HepG2 (cell line): ENCODE measurements around the gene CDIP1. TPM values are rescaled to one million over a fixed set of nuclear protein-coding genes. Genes with fewer than 3 reads are reported as not detected.
A peak's percentile ranks its signal among the peaks of the same experiment; 100 is the strongest.

Source experiments
- ATAC-seq: fragments of 200-7000 bp; cut with Tn5 transposase; 3 replicates; pipeline ENCODE4 v1.9.1; 2020; ENCODE audit warnings: mild to moderate bottlenecking, moderate library complexity
- BruUV-seq: library from RNA; stranded (reverse); fragments of 400-500 nt; replicated peaks from 2 replicates; lab custom pipeline; 2021; lab: Mats Ljungman, UMichigan
- CTCF ChIA-PET: fragments of 300-600 bp; formaldehyde crosslinking; extraction: SDS; loops from one replicate; lab custom pipeline; 2021; ENCODE audit warnings: low total read pairs, inconsistent platforms, low intra/inter-chr PET ratio; lab: Yijun Ruan, JAX
- POLR2A ChIA-PET: fragments of 350-600 bp; sonication (Branson Sonifier 250); formaldehyde crosslinking; loops from one replicate; lab custom pipeline; 2020; ENCODE audit warnings: antibody characterized with exemption, inconsistent platforms; lab: Yijun Ruan, JAX
- DNase-seq: peaks from one replicate; pipeline ENCODE4 v3.0.0-alpha.2; 2015; ENCODE audit warnings: low spot score
- FAIRE-seq: peaks from 3 replicates; lab custom pipeline; 2011; peaks lifted over from hg19 to GRCh38; lab: Jason Lieb, UNC
- H2AFZ ChIP-seq: one replicate; pipeline ENCODE4 v1.6.1; 2011; ENCODE audit warnings: low read length, inconsistent platforms
- H3K27ac ChIP-seq: fragments of 300-600 bp; 3 replicates; pipeline ENCODE4 v1.8.0; 2011; ENCODE audit warnings: mixed run types, mild to moderate bottlenecking, mixed read lengths, low read length, inconsistent platforms; ENCODE audit not compliant: insufficient read depth; ENCODE audit errors: extremely low read length
- H3K27me3 ChIP-seq, 2 experiments: fragments of 200-600 bp in 1 of 2; 2 replicates in 1 of 2; 3 replicates in 1 of 2; pipeline versions ENCODE4 v1.6.0 to v1.8.0; 2011; ENCODE audit warnings: low read length in 2 of 2, mild to moderate bottlenecking in 2 of 2, moderate library complexity in 2 of 2, inconsistent platforms in 1 of 2; ENCODE audit not compliant: insufficient read depth in 2 of 2, control insufficient read depth in 1 of 2
- H3K36me3 ChIP-seq, 2 experiments: fragments of 200-600 bp in 1 of 2; replicated peaks in 1 of 2; 2 replicates in 1 of 2; 3 replicates in 1 of 2; pipeline versions ENCODE4 v1.5.1 to v1.8.0; 2011; ENCODE audit warnings: low read length in 2 of 2, inconsistent platforms in 1 of 2; ENCODE audit not compliant: insufficient read depth in 2 of 2, control insufficient read depth in 1 of 2
- H3K4me1 ChIP-seq: 2 replicates; pipeline ENCODE4 v1.5.1; 2012; ENCODE audit warnings: low read length, inconsistent platforms; ENCODE audit not compliant: insufficient read depth
- H3K4me2 ChIP-seq: 2 replicates; pipeline ENCODE4 v1.6.0; 2011; ENCODE audit warnings: low read depth, low read length, inconsistent platforms
- H3K4me3 ChIP-seq, 3 experiments: fragments of 200-600 bp in 1 of 3; sonication (generic), shearing (Covaris generic) in 1 of 3; replicated peaks in 1 of 3; 2 replicates each; pipeline ENCODE4 v1.5.1; 2011 to 2016; ENCODE audit warnings: low read length in 3 of 3, inconsistent platforms in 2 of 3, low read depth in 2 of 3, mild to moderate bottlenecking in 2 of 3, control low read depth in 1 of 3, mixed read lengths in 1 of 3; ENCODE audit not compliant: insufficient read depth in 1 of 3
- H3K79me2 ChIP-seq: one replicate; pipeline ENCODE4 v1.6.1; 2011; ENCODE audit warnings: low read length, inconsistent platforms; ENCODE audit not compliant: insufficient read depth
- H3K9ac ChIP-seq: 2 replicates; pipeline ENCODE4 v1.6.0; 2011; ENCODE audit warnings: mild to moderate bottlenecking, low read depth, low read length, inconsistent platforms; ENCODE audit not compliant: insufficient read depth
- H3K9me3 ChIP-seq: 2 replicates; pipeline ENCODE4 v1.5.1; 2012; ENCODE audit warnings: mild to moderate bottlenecking, low read length
- H4K20me1 ChIP-seq: 2 replicates; pipeline ENCODE4 v1.6.0; 2011; ENCODE audit warnings: inconsistent platforms, mild to moderate bottlenecking, low read length, moderate library complexity; ENCODE audit not compliant: insufficient read depth
- AGO2 ChIP-seq: fragments of 200-400 bp; formaldehyde crosslinking; optimal IDR thresholded peaks from 2 replicates; pipeline ENCODE3; 2017; ENCODE audit warnings: mild to moderate bottlenecking, low read depth, low read length, moderate library complexity
- NONO ChIP-seq, 2 experiments: fragments of 450-650 bp in 1 of 2; sonication (generic) in 1 of 2; formaldehyde crosslinking in 1 of 2; IDR thresholded peaks in 1 of 2; conservative IDR thresholded peaks in 1 of 2; 2 replicates each; pipeline versions ENCODE4 v1.6.1 to v1.8.0; 2017 to 2022; ENCODE audit warnings: mild to moderate bottlenecking in 1 of 2, missing genetic modification reagents in 1 of 2, moderate library complexity in 1 of 2
- NR2F2 ChIP-seq: IDR thresholded peaks from 2 replicates; pipeline ENCODE4 v1.6.1; 2012; ENCODE audit warnings: low read depth, inconsistent platforms, borderline replicate concordance
- SNRNP70 ChIP-seq: fragments of 200-400 bp; formaldehyde crosslinking; IDR thresholded peaks from 2 replicates; pipeline ENCODE4 v1.6.1; 2017; ENCODE audit warnings: mild to moderate bottlenecking, low read depth, low read length, moderate library complexity
- ZNF101 ChIP-seq: sonication (generic); formaldehyde crosslinking; IDR thresholded peaks from 2 replicates; pipeline ENCODE4 v1.4.0; 2020; ENCODE audit warnings: mild to moderate bottlenecking, low read depth, missing genetic modification reagents, borderline replicate concordance
- ZSCAN21 ChIP-seq: sonication (generic); formaldehyde crosslinking; IDR thresholded peaks from 2 replicates; pipeline ENCODE4 v1.8.0; 2022; ENCODE audit warnings: mild to moderate bottlenecking, missing genetic modification reagents, moderate library complexity, borderline replicate concordance
- WGBS: methylation state at CpG from one replicate; pipeline ENCODE4 v1.1.6; 2017; ENCODE audit warnings: low lambda C conversion rate; 5-methylcytosine and 5-hydroxymethylcytosine counted together
- in situ Hi-C: cut with HindIII; loops from 2 replicates; pipeline ENCODE4 v1.10.0; 2017; ENCODE audit warnings: low pct_unique_long_range_greater_than_20kb; ENCODE audit not compliant: extremely low pct_ligation_motif_present
- intact Hi-C: fragments of 100-400 bp; cut with micrococcal nuclease; formaldehyde crosslinking; loops from one replicate; pipeline ENCODE4 v1.10.0; 2022; ENCODE audit not compliant: unreplicated experiment
- polyA plus RNA-seq, 8 experiments: library from polyadenylated mRNA; depleted of rRNA in 3 of 8; stranded (reverse) in 7 of 8; unstranded in 1 of 8; fragments of >200 nt; fragmentation: Illumina TruSeq in 4 of 8; extraction: Trizol in 4 of 8; gene quantifications; 2 replicates each; pipeline versions ENCODE4 v1.2.1 to v1.2.3, GENCODE V29; 2011 to 2016; ENCODE audit warnings: low read depth in 4 of 8, missing spikeins in 1 of 8, mixed read lengths in 1 of 8; ENCODE audit not compliant: insufficient read depth in 1 of 8
- total RNA-seq, 5 experiments: library from RNA; depleted of rRNA; stranded (reverse); fragments of >200 nt; fragmentation: Illumina TruSeq; extraction: Trizol; gene quantifications; 2 replicates each; pipeline ENCODE4 v1.2.3, GENCODE V29; 2016; ENCODE audit warnings: low read depth in 1 of 5

Gene CDIP1
- total and polyA plus RNA-seq, 2 of the 13 experiments (the other 11 are each of a cell fraction or from before 2014, with no cell fraction given): 31.2 to 56.7 TPM

- Histone ChIP-seq H3K4me3 (no peak overlapping the region), H3K79me2 (peaks cover 72% of the 10 kb centered on the region), H2AFZ (no peak overlapping the region), H3K9me3 (no peaks in the 10 kb centered on the region), H3K27me3 (no peaks in the 10 kb centered on the region), H4K20me1 (peaks cover 33% of the 10 kb centered on the region), H3K4me1 (no peaks in the 10 kb centered on the region), H3K9ac (no peak overlapping the region), H3K36me3 (peaks cover 16 to 34% of the 10 kb centered on the region in 2 experiments; a peak in 4 of 5 replicates), H3K27ac (no peak overlapping the region)
- no peak for ATAC-seq
- FAIRE-seq: no peak
- in situ Hi-C loops: loop anchor here (25.0 kb wide), 1 partner anchor 440 kb away; the partner anchor contains the start of gene SEC14L5
- CTCF ChIA-PET: no interaction called here
- 90% methylated on average over 4 of the region's 8 CpGs for WGBS
- no TSS peak for BruUV-seq
- POLR2A ChIA-PET: no interaction called here
- no peak for DNase-seq
- TF ChIP-seq AGO2 (peak; percentile 20), ZNF101 (CRISPR knock-in tag) (no peak)
- TF ChIP-seq, all 625 proteins: peak for 1
- H3K4me2 ChIP-seq: no peak overlapping the region
- intact Hi-C loops: no loop called here
These were observed 16.5 kb downstream of the CDIP1 start for GRCh38 chr16:4522051-4522581.

- H3K4me2 ChIP-seq: no peak overlapping the region
- H3K4me3 ChIP-seq: no peak overlapping the region
- peaks cover 2% of the 10 kb centered on the region; the same call in 1 of the 2 replicates for H3K4me1 ChIP-seq
- no peak overlapping the region for H3K27ac ChIP-seq
- BruUV-seq: no TSS peak
- no peaks in the 10 kb centered on the region for H3K9me3 ChIP-seq
- intact Hi-C loops (no loop called here), in situ Hi-C loops (loop anchor here (25.0 kb wide), 1 partner anchor 441 kb away; the partner anchor contains the start of gene SEC14L5)
- ChIA-PET POLR2A (interaction anchor here (1.3 kb wide), 1 partner anchor 18 kb away, joined by 3 read pairs; the partner anchor contains the start of gene CDIP1), CTCF (no interaction called here)
- no peak for FAIRE-seq
- H3K9ac ChIP-seq: no peak overlapping the region
- DNase-seq: no peak
- ATAC-seq: no peak
- no peak for TF ChIP-seq SNRNP70
- TF ChIP-seq NONO (IDR thresholded peaks at IDR 0.05): no peak
- no peak for TF ChIP-seq NONO (CRISPR knock-in tag; conservative IDR thresholded peaks at IDR 0.05)
- TF ChIP-seq NR2F2: no peak
- TF ChIP-seq ZSCAN21: no peak
- no peaks in the 10 kb centered on the region for H3K27me3 ChIP-seq
- no peak overlapping the region for H2AFZ ChIP-seq
- peaks cover 36% of the 10 kb centered on the region for H4K20me1 ChIP-seq
- peaks cover 77% of the 10 kb centered on the region for H3K79me2 ChIP-seq
- H3K36me3 ChIP-seq: peaks cover 16 to 37% of the 10 kb centered on the region in 2 experiments; a peak in 4 of 5 replicates
- 100% methylated on average over 6 of the region's 7 CpGs for WGBS
These were observed 17.7 kb downstream of the CDIP1 start for GRCh38 chr16:4520913-4521312.
